DOHH2 (cell line): ENCODE measurements around the gene CFAP91.

ENCODE experiments used
- H3F3A ChIP-seq: fragments of 200-600 bp; sonication (generic), shearing (Covaris generic); 2 replicates; pipeline ENCODE4 v1.6.0; 2016; ENCODE audit warnings: antibody characterized with exemption, mild to moderate bottlenecking; ENCODE audit not compliant: control insufficient read depth, insufficient read depth
- H3K27ac ChIP-seq: fragments of 200-600 bp; sonication (generic); 2 replicates; pipeline ENCODE4 v1.5.1; 2014; ENCODE audit warnings: low read depth, mild to moderate bottlenecking, low read length, moderate library complexity
- H3K27me3 ChIP-seq: fragments of 200-600 bp; sonication (generic); 2 replicates; pipeline ENCODE4 v1.6.1; 2014; ENCODE audit warnings: mild to moderate bottlenecking, low read length, mixed read lengths; ENCODE audit not compliant: control insufficient read depth
- H3K36me3 ChIP-seq: fragments of 200-600 bp; sonication (generic); 2 replicates; pipeline ENCODE4 v1.6.1; 2014; ENCODE audit warnings: mild to moderate bottlenecking, low read length, moderate library complexity, mixed read lengths; ENCODE audit not compliant: control insufficient read depth
- H3K4me1 ChIP-seq: fragments of 200-600 bp; sonication (generic); 2 replicates; pipeline ENCODE4 v1.6.1; 2014; ENCODE audit warnings: mild to moderate bottlenecking, low read length, mixed read lengths; ENCODE audit not compliant: control insufficient read depth
- H3K4me2 ChIP-seq: fragments of 200-600 bp; sonication (generic); 2 replicates; pipeline ENCODE4 v1.6.0; 2014; ENCODE audit warnings: mild to moderate bottlenecking, low read length, moderate library complexity
- H3K4me3 ChIP-seq: fragments of 200-600 bp; sonication (generic); 2 replicates; pipeline ENCODE4 v1.5.1; 2014; ENCODE audit warnings: mild to moderate bottlenecking, low read length, mixed read lengths
- H3K79me2 ChIP-seq: fragments of 200-600 bp; sonication (generic); 2 replicates; pipeline ENCODE4 v1.6.1; 2014; ENCODE audit warnings: mild to moderate bottlenecking, low read length, mixed read lengths; ENCODE audit not compliant: control insufficient read depth
- H3K9me2 ChIP-seq: fragments of 200-600 bp; sonication (generic); replicated peaks from 2 replicates; pipeline ENCODE4 v1.6.1; 2014; ENCODE audit warnings: mild to moderate bottlenecking, low read length, mixed read lengths; ENCODE audit not compliant: control insufficient read depth
- H3K9me3 ChIP-seq: fragments of 200-600 bp; sonication (generic); 2 replicates; pipeline ENCODE4 v1.6.1; 2014; ENCODE audit warnings: antibody characterized with exemption, low read length, mixed read lengths; ENCODE audit not compliant: control insufficient read depth, insufficient read depth
- H4K20me1 ChIP-seq: fragments of 200-600 bp; sonication (generic); 2 replicates; pipeline ENCODE4 v1.6.0; 2014; ENCODE audit warnings: low read depth, mild to moderate bottlenecking, antibody characterized with exemption, low read length, moderate library complexity; ENCODE audit not compliant: control insufficient read depth, insufficient read depth
- EZH2phosphoT487 ChIP-seq: fragments of 200-600 bp; sonication (generic); IDR thresholded peaks from 2 replicates; pipeline ENCODE4 v1.6.1; 2017; ENCODE audit warnings: borderline replicate concordance, mild to moderate bottlenecking, antibody characterized with exemption, low read length, moderate library complexity, mixed read lengths
- TF ChIP-seq, protein P1 (sequence below): fragments of 200-600 bp; sonication (generic); IDR thresholded peaks from one replicate; pipeline ENCODE4 v1.5.1; 2014; ENCODE audit warnings: antibody characterized with exemption, mild to moderate bottlenecking, low read depth, low read length; ENCODE audit not compliant: poor library complexity, severe bottlenecking

Gene CFAP91

DNA sequence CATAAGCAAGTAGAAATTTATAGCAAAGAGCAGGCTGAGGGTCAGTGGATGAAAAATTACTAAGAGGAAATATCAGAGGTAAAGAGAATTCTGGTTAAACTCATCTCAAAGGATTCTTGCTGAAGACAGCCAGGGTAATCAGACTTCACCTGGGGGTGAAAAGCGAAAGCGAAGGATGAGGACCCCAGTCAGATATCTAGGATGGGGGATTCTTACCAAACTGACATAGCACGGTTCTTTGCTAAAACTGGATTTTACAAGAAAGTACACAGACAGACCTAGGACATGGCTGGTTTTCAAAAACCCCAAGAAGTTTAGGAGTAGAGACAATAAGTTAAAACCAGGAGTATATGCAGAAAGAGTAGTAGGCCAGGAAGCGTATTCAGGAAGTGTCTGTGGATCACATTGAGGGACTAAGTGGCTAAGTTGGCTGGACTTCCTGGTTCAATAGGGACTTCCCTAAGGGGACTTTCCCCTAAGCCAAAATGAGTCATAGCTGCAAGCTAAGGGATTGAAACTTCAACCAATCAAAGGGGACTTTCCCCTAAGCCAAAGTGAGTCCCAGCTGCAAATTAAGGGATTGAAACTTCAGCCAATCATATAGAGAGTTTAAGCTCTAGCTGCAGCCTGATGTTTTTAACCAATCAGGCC lies 2.4 kb upstream of the CFAP91 start:
- Histone ChIP-seq H3K4me2 (no peak overlapping the region), H3K4me3 (no peak overlapping the region), H3K27me3 (peaks cover 6% of the 10 kb centered on the region; the same call in 1 of the 2 replicates), H3K27ac (no peak overlapping the region), H3K9me3 (no peaks in the 10 kb centered on the region), H3K4me1 (peaks cover 13% of the 10 kb centered on the region; the same call in 1 of the 2 replicates), H3K79me2 (no peaks in the 10 kb centered on the region), H3K9me2 (no peaks in the 10 kb centered on the region), H4K20me1 (no peaks in the 10 kb centered on the region), H3F3A (no peaks in the 10 kb centered on the region), H3K36me3 (no peaks in the 10 kb centered on the region)
- TF ChIP-seq, protein P1, sequence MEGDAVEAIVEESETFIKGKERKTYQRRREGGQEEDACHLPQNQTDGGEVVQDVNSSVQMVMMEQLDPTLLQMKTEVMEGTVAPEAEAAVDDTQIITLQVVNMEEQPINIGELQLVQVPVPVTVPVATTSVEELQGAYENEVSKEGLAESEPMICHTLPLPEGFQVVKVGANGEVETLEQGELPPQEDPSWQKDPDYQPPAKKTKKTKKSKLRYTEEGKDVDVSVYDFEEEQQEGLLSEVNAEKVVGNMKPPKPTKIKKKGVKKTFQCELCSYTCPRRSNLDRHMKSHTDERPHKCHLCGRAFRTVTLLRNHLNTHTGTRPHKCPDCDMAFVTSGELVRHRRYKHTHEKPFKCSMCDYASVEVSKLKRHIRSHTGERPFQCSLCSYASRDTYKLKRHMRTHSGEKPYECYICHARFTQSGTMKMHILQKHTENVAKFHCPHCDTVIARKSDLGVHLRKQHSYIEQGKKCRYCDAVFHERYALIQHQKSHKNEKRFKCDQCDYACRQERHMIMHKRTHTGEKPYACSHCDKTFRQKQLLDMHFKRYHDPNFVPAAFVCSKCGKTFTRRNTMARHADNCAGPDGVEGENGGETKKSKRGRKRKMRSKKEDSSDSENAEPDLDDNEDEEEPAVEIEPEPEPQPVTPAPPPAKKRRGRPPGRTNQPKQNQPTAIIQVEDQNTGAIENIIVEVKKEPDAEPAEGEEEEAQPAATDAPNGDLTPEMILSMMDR: no peak

DNA sequence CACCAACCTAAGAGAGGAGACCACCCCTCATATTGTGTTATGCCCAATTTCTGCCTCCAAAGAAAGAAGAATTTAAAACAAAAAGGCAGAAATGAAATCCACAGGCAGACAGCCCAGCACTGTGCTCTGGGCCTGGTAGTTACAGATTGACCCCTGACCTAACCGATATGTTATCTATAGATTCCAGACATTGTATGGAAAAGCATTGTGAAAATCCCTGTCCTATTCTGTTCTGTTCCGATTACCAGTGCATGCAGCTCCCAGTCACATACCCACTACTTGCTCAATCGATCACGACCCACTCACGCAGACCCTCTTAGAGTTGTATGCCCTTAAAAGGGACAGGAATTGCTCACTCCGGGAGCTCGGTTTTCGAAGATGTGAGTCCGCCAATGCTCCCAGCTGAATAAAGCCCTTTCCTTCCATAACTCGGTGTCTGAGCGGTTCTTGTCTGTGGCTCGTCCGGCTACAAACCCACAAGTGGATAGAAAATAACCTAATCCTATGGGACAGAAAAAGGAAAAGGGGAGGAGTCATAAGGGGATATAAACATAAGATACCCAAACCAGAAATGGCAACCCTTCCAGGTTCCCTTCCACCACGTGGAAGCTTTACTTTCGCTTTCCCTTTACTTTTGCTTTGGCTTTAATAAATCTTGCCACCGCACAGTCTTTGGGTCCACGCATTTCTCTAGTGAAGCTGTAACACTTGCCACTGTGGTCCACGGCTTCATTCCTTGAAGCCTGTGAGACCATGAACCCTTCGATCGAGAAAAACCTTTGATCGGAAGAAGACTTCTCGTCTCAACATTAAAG lies 1.7 kb upstream of the CFAP91 start:
- no peaks in the 10 kb centered on the region for H3K9me3 ChIP-seq
- H3K27me3 ChIP-seq: peaks cover 6% of the 10 kb centered on the region; the same call in 1 of the 2 replicates
- no peaks in the 10 kb centered on the region for H3F3A ChIP-seq
- no peak overlapping the region for H3K4me3 ChIP-seq
- H3K27ac ChIP-seq: no peak overlapping the region
- H4K20me1 ChIP-seq: no peaks in the 10 kb centered on the region
- TF ChIP-seq, protein P1: no peak
- TF ChIP-seq EZH2phosphoT487: no peak
- H3K9me2 ChIP-seq: no peaks in the 10 kb centered on the region
- no peaks in the 10 kb centered on the region for H3K79me2 ChIP-seq
- H3K4me1 ChIP-seq: peaks cover 13% of the 10 kb centered on the region; the same call in 1 of the 2 replicates
- no peak overlapping the region for H3K4me2 ChIP-seq
- H3K36me3 ChIP-seq: no peaks in the 10 kb centered on the region

DNA sequence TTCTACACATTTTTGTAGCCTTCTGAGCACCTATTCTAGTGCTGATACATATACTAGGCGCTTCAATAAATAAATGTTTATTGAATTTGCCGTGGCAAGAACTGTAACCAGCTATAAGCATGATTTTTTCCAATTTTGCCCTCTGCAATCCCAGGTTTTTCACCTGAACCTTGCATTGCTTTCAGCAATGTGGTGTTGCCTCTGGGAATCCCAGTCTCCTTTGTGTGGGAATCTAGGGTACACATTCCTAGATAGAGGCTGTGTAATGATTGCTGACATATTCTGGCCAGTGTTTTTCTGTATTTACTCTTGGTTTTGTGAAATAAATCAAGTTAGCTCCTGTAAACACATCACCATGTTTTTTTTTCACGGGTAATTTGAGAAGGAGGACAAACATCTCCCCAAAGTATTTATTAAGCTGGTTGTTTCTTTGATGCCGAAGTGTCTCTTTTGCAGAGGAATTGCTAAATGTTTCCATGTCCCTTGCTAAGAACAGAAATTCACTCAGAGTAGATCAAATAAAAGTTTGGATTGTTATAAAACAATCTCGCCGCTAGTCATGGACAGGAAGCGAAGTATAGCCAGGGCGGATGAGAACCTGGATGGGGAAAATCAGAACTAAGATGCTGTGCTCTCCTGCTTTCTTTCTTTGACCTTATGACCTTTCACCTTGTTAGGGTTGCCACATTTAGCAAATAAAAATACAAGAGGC lies 1.2 kb downstream of the CFAP91 start:
- Histone ChIP-seq H3K27ac (no peak overlapping the region), H3K4me3 (no peak overlapping the region), H3K4me1 (peaks cover 13% of the 10 kb centered on the region; the same call in 1 of the 2 replicates), H3K79me2 (no peaks in the 10 kb centered on the region), H3K27me3 (peaks cover 6% of the 10 kb centered on the region; the same call in 1 of the 2 replicates), H3F3A (no peaks in the 10 kb centered on the region), H3K36me3 (no peaks in the 10 kb centered on the region), H3K9me3 (no peaks in the 10 kb centered on the region), H3K4me2 (no peak overlapping the region), H4K20me1 (no peaks in the 10 kb centered on the region), H3K9me2 (no peaks in the 10 kb centered on the region)
- TF ChIP-seq EZH2phosphoT487: no peak
- TF ChIP-seq, protein P1: no peak
